IPS-15b (cell line): ENCODE data around the gene EMID1.
"Not testable (repeated sequence)": the region's sequence is repeated elsewhere in the genome, so short reads cannot be mapped to it uniquely, and the experiment has no call there.

ENCODE experiments used
- H3K27me3 ChIP-seq: one replicate; pipeline ENCODE4 v1.6.1; 2013; ENCODE audit warnings: low read length; ENCODE audit not compliant: control insufficient read depth, insufficient read depth
- H3K36me3 ChIP-seq: one replicate; pipeline ENCODE4 v1.6.1; 2013; ENCODE audit warnings: low read length; ENCODE audit not compliant: control insufficient read depth, insufficient read depth
- H3K4me1 ChIP-seq: one replicate; pipeline ENCODE4 v1.6.1; 2013; ENCODE audit warnings: mild to moderate bottlenecking, low read length; ENCODE audit not compliant: control insufficient read depth, insufficient read depth
- H3K4me3 ChIP-seq: one replicate; pipeline ENCODE4 v1.5.1; 2013; ENCODE audit warnings: low read depth, low read length
- H3K9ac ChIP-seq: one replicate; pipeline ENCODE4 v1.6.1; 2013; ENCODE audit warnings: low read depth, mild to moderate bottlenecking, low read length
- H3K9me3 ChIP-seq: one replicate; pipeline ENCODE4 v1.6.1; 2013; ENCODE audit warnings: mild to moderate bottlenecking, low read length; ENCODE audit not compliant: control insufficient read depth, insufficient read depth

EMID1 gene

GRCh38 chr22:29226351-29226981 is 20.8 kb downstream of the EMID1 start:
- Histone ChIP-seq H3K4me3 (no peak overlapping the region), H3K9ac (no peak overlapping the region), H3K9me3 (no peaks in the 10 kb centered on the region), H3K36me3 (no peaks in the 10 kb centered on the region), H3K4me1 (no peaks in the 10 kb centered on the region), H3K27me3 (no peaks in the 10 kb centered on the region)

GRCh38 chr22:29230972-29231875 is 25.5 kb downstream of the EMID1 start:
- H3K4me3 ChIP-seq = no peak overlapping the region
- H3K4me1 ChIP-seq = no peaks in the 10 kb centered on the region
- no peaks in the 10 kb centered on the region for H3K36me3 ChIP-seq
- no peaks in the 10 kb centered on the region for H3K27me3 ChIP-seq
- no peaks in the 10 kb centered on the region for H3K9me3 ChIP-seq
- no peak overlapping the region for H3K9ac ChIP-seq

GRCh38 chr22:29231971-29232959 is 26.6 kb downstream of the EMID1 start:
- Histone ChIP-seq H3K4me1 (no peaks in the 10 kb centered on the region), H3K9me3 (no peaks in the 10 kb centered on the region), H3K9ac (no peak overlapping the region), H3K27me3 (no peaks in the 10 kb centered on the region), H3K4me3 (no peak overlapping the region), H3K36me3 (no peaks in the 10 kb centered on the region)

GRCh38 chr22:29233277-29233877 is 27.7 kb downstream of the EMID1 start:
- Histone ChIP-seq H3K4me1 (no peaks in the 10 kb centered on the region), H3K4me3 (no peak overlapping the region), H3K9me3 (no peaks in the 10 kb centered on the region), H3K9ac (no peak overlapping the region), H3K27me3 (no peaks in the 10 kb centered on the region), H3K36me3 (no peaks in the 10 kb centered on the region)

- not testable (repeated sequence) for H3K9ac ChIP-seq, H3K4me1 ChIP-seq, H3K9me3 ChIP-seq, H3K27me3 ChIP-seq, H3K4me3 ChIP-seq, H3K36me3 ChIP-seq
These were observed 34.8 kb downstream of the EMID1 start for GRCh38 chr22:29240481-29240880.

- no peaks in the 10 kb centered on the region for H3K27me3 ChIP-seq
- no peak overlapping the region for H3K9ac ChIP-seq
- H3K36me3 ChIP-seq = no peaks in the 10 kb centered on the region
These were observed 38.3 kb downstream of the EMID1 start for GRCh38 chr22:29243874-29244446.

GRCh38 chr22:29244785-29245625 is 39.3 kb downstream of the EMID1 start:
- no peak overlapping the region for H3K4me3 ChIP-seq
- no peaks in the 10 kb centered on the region for H3K4me1 ChIP-seq
- H3K27me3 ChIP-seq = no peaks in the 10 kb centered on the region
- no peak overlapping the region for H3K9ac ChIP-seq
- no peaks in the 10 kb centered on the region for H3K36me3 ChIP-seq
- H3K9me3 ChIP-seq = no peaks in the 10 kb centered on the region

More at GRCh38 chr22:29243874-29244446, 38.3 kb downstream of the EMID1 start:
- Histone ChIP-seq H3K4me1 (no peaks in the 10 kb centered on the region), H3K9me3 (no peaks in the 10 kb centered on the region), H3K4me3 (no peak overlapping the region)

GRCh38 chr22:29245626-29246385 is 40.1 kb downstream of the EMID1 start:
- H3K4me3 ChIP-seq = no peak overlapping the region
- no peaks in the 10 kb centered on the region for H3K27me3 ChIP-seq
- no peak overlapping the region for H3K9ac ChIP-seq
- H3K4me1 ChIP-seq = no peaks in the 10 kb centered on the region
- H3K36me3 ChIP-seq = no peaks in the 10 kb centered on the region
- H3K9me3 ChIP-seq = no peaks in the 10 kb centered on the region

- H3K36me3 ChIP-seq = not testable (repeated sequence)
These were observed 42.2 kb downstream of the EMID1 start for GRCh38 chr22:29247891-29248290.

GRCh38 chr22:29251265-29251664 is 45.6 kb downstream of the EMID1 start:
- no peak overlapping the region for H3K4me3 ChIP-seq
- H3K4me1 ChIP-seq = no peaks in the 10 kb centered on the region
- H3K27me3 ChIP-seq = no peaks in the 10 kb centered on the region
- no peaks in the 10 kb centered on the region for H3K36me3 ChIP-seq
- H3K9me3 ChIP-seq = no peaks in the 10 kb centered on the region
- no peak overlapping the region for H3K9ac ChIP-seq

More at GRCh38 chr22:29247891-29248290, 42.2 kb downstream of the EMID1 start:
- H3K27me3 ChIP-seq, H3K4me1 ChIP-seq, H3K9ac ChIP-seq, H3K4me3 ChIP-seq, H3K9me3 ChIP-seq: not testable (repeated sequence)
